ENCODE measurements around the gene TSPAN9. TPM values are rescaled to one million over a fixed set of nuclear protein-coding genes. Genes with fewer than 3 reads are reported as not detected.

Gene TSPAN9
- total RNA-seq, 3 donors from 2014 or later (not counting 1 experiment from before 2014, with no cell fraction given) = 0.86 to 1.6 (median 1.1) TPM

GRCh38 chr12:3326156-3326849, 249.1 kb downstream of the TSPAN9 start:
- no peaks in the 10 kb centered on the region for H3K9me3 Mint-ChIP-seq
- H3K4me1 Mint-ChIP-seq = no peaks in the 10 kb centered on the region
- H3K36me3 Mint-ChIP-seq = no peaks in the 10 kb centered on the region
- no peak overlapping the region for H3K27ac Mint-ChIP-seq
- WGBS (ENCODE audit: insufficient coverage) = 81% methylated on average over 15 of the region's 15 CpGs
- H3K4me3 ChIP-seq (ENCODE audit: low read length) = no peak overlapping the region
- no peaks in the 10 kb centered on the region for H3K9me3 ChIP-seq (ENCODE audit: control insufficient read depth, insufficient read depth, low read length)
- H3K27ac ChIP-seq (ENCODE audit: low read length) = no peak overlapping the region
- no peaks in the 10 kb centered on the region for H3K27me3 ChIP-seq (ENCODE audit: control insufficient read depth, insufficient read depth, low read length)
- DNase-seq (no peak), ATAC-seq (no peak)
- peaks cover 0 to 7% of the 10 kb centered on the region in 2 donors for H3K27me3 Mint-ChIP-seq (ENCODE audit: low read depth in 2 of 2)
- TF ChIP-seq CTCF (IDR thresholded peaks at IDR 0.05) = no peak
- no peaks in the 10 kb centered on the region for H3K36me3 ChIP-seq (ENCODE audit: control insufficient read depth, insufficient read depth, low read length)
- intact Hi-C loops (cut with micrococcal nuclease) = no loop called here
- no peak overlapping the region for H3K4me3 Mint-ChIP-seq
- no peaks in the 10 kb centered on the region for H3K4me1 ChIP-seq (ENCODE audit: control insufficient read depth, insufficient read depth, low read length)

- H3K4me3 ChIP-seq (ENCODE audit: low read length) = no peak overlapping the region
- TF ChIP-seq CTCF (IDR thresholded peaks at IDR 0.05) = no peak
- no peaks in the 10 kb centered on the region for H3K9me3 Mint-ChIP-seq
- no peak overlapping the region for H3K27ac Mint-ChIP-seq
- ATAC-seq (no peak), DNase-seq (no peak)
- H3K27me3 ChIP-seq (ENCODE audit: control insufficient read depth, insufficient read depth, low read length) = no peaks in the 10 kb centered on the region
- 85% methylated on average over 17 of the region's 17 CpGs for WGBS (ENCODE audit: insufficient coverage)
- H3K9me3 ChIP-seq (ENCODE audit: control insufficient read depth, insufficient read depth, low read length) = no peaks in the 10 kb centered on the region
- H3K36me3 ChIP-seq (ENCODE audit: control insufficient read depth, insufficient read depth, low read length) = no peaks in the 10 kb centered on the region
- intact Hi-C loops (cut with micrococcal nuclease) = no loop called here
- peaks cover 0 to 5% of the 10 kb centered on the region in 2 donors for H3K27me3 Mint-ChIP-seq (ENCODE audit: low read depth in 2 of 2)
- H3K4me3 Mint-ChIP-seq = no peak overlapping the region
- no peaks in the 10 kb centered on the region for H3K4me1 ChIP-seq (ENCODE audit: control insufficient read depth, insufficient read depth, low read length)
- H3K27ac ChIP-seq (ENCODE audit: low read length) = no peak overlapping the region
- no peaks in the 10 kb centered on the region for H3K4me1 Mint-ChIP-seq
- H3K36me3 Mint-ChIP-seq = no peaks in the 10 kb centered on the region
Measured at GRCh38 chr12:3326850-3327780, 249.9 kb downstream of the TSPAN9 start.

- Histone ChIP-seq H3K27me3 (ENCODE audit: control insufficient read depth, insufficient read depth, low read length) (no peaks in the 10 kb centered on the region), H3K4me1 (ENCODE audit: control insufficient read depth, insufficient read depth, low read length) (no peaks in the 10 kb centered on the region), H3K27ac (ENCODE audit: low read length) (no peak overlapping the region), H3K4me3 (ENCODE audit: low read length) (no peak overlapping the region), H3K9me3 (ENCODE audit: control insufficient read depth, insufficient read depth, low read length) (no peaks in the 10 kb centered on the region), H3K36me3 (ENCODE audit: control insufficient read depth, insufficient read depth, low read length) (no peaks in the 10 kb centered on the region)
- Mint-ChIP-seq H3K27ac (no peak overlapping the region), H3K9me3 (no peaks in the 10 kb centered on the region), H3K27me3 (ENCODE audit: low read depth in 2 of 2) (peaks cover 0 to 4% of the 10 kb centered on the region in 2 donors), H3K36me3 (no peaks in the 10 kb centered on the region), H3K4me3 (no peak overlapping the region), H3K4me1 (no peaks in the 10 kb centered on the region)
- 79% methylated on average over 3 of the region's 4 CpGs for WGBS (ENCODE audit: insufficient coverage)
- intact Hi-C loops (cut with micrococcal nuclease) = no loop called here
- DNase-seq (no peak), ATAC-seq (no peak)
- no peak for TF ChIP-seq CTCF (IDR thresholded peaks at IDR 0.05)
Measured at GRCh38 chr12:3328081-3328480, 250.9 kb downstream of the TSPAN9 start.

Measured in natural killer cell (primary cell).